ENCODE measurements around the gene SIRT7. TPM values are rescaled to one million over a fixed set of nuclear protein-coding genes. Genes with fewer than 3 reads are reported as not detected.

Gene SIRT7
- polyA plus RNA-seq, 1 of the 3 experiments (the other 2 are of a cell fraction), result 32.6 TPM

- H3K9me2 ChIP-seq, result no peaks in the 10 kb centered on the region
- POLR2A ChIA-PET, result no interaction called here
- no peaks in the 10 kb centered on the region for H3K9me3 ChIP-seq
- H3F3A ChIP-seq (replicated peaks; ENCODE audit: insufficient read depth), result no peaks in the 10 kb centered on the region
- 70% methylated on average over 11 of the region's 12 CpGs for WGBS (ENCODE audit: low lambda C conversion rate)
- no peak overlapping the region for H3K9ac ChIP-seq
- no peak overlapping the region for H2AFZ ChIP-seq (ENCODE audit: low read depth)
- TF ChIP-seq CTCF (IDR thresholded peaks at IDR 0.05) (no peak), ZBTB33 (IDR thresholded peaks at IDR 0.05; ENCODE audit: borderline replicate concordance, low read depth) (no peak), SIN3A (IDR thresholded peaks at IDR 0.05; ENCODE audit: borderline replicate concordance, low read depth, low read length) (no peak), FOXJ3 (CRISPR knock-in tag; IDR thresholded peaks at IDR 0.05) (no peak), MXI1 (IDR thresholded peaks at IDR 0.05; ENCODE audit: low read depth, low read length) (no peak), EZH2phosphoT487 (IDR thresholded peaks at IDR 0.05; ENCODE audit: borderline replicate concordance, low read depth) (no peak), RFX5 (IDR thresholded peaks at IDR 0.05; ENCODE audit: low read length) (no peak), CHD2 (IDR thresholded peaks at IDR 0.05; ENCODE audit: low read length, partially characterized antibody) (no peak), USF2 (IDR thresholded peaks at IDR 0.05; ENCODE audit: borderline replicate concordance, low read depth, low read length) (no peak), NRF1 (IDR thresholded peaks at IDR 0.05; ENCODE audit: low read depth, low read length) (no peak), TEAD4 (IDR thresholded peaks at IDR 0.05; ENCODE audit: borderline replicate concordance, insufficient read depth) (no peak), NFIC (IDR thresholded peaks at IDR 0.05; ENCODE audit: borderline replicate concordance) (no peak), USF1 (IDR thresholded peaks at IDR 0.05; ENCODE audit: borderline replicate concordance, low read depth) (no peak), EP300 (IDR thresholded peaks at IDR 0.05; ENCODE audit: borderline replicate concordance in 1 of 2, low read depth in 1 of 2, low read length in 1 of 2) (no peak), IRF3 (IDR thresholded peaks at IDR 0.05; ENCODE audit: low read depth, low read length) (no peak), TCF12 (IDR thresholded peaks at IDR 0.05) (no peak), RXRA (IDR thresholded peaks at IDR 0.05; ENCODE audit: borderline replicate concordance, low read depth) (no peak), FOSL2 (IDR thresholded peaks at IDR 0.05; ENCODE audit: borderline replicate concordance, low read depth) (no peak), POLR2AphosphoS5 (IDR thresholded peaks at IDR 0.05; ENCODE audit: low read depth, low read length) (no peak)
- peaks cover 0 to 2% of the 10 kb centered on the region in 2 experiments; a peak in 1 of 4 replicates for H3K4me1 ChIP-seq (ENCODE audit: control insufficient read depth in 1 of 2, insufficient read depth in 2 of 2, low read depth in 1 of 2, low read length in 1 of 2)
- H3K27me3 ChIP-seq (ENCODE audit: insufficient read depth), result no peaks in the 10 kb centered on the region
- CTCF ChIA-PET, result interaction anchor here (0.6 to 17.7 kb wide), 5 partner anchors 9 to 245 kb away, joined by 3 to 216 read pairs (median 5); partner anchors contain the start of genes CENPX, LRRC45 and NOTUM
- H3K4me2 ChIP-seq, result no peak overlapping the region
- no peaks in the 10 kb centered on the region for H4K20me1 ChIP-seq (ENCODE audit: insufficient read depth)
- no peak overlapping the region for H3K27ac ChIP-seq (ENCODE audit: low read depth in 2 of 2, low read length in 1 of 2)
- no peak for DNase-seq
- no peak overlapping the region for H3K4me3 ChIP-seq (ENCODE audit: low read depth in 2 of 2, low read length in 1 of 2)
- H3K79me2 ChIP-seq (ENCODE audit: insufficient read depth), result no peaks in the 10 kb centered on the region; the same call in 1 of the 2 replicates
- H3K36me3 ChIP-seq (replicated peaks in 1 of 2; ENCODE audit: control insufficient read depth in 1 of 2, insufficient read depth in 2 of 2, low read length in 1 of 2), result no peaks in the 10 kb centered on the region
These were observed 24.2 kb upstream of the SIRT7 start for GRCh38 chr17:81942167-81942553.
